ENCODE results near the gene PDE11A.

Gene PDE11A

DNA sequence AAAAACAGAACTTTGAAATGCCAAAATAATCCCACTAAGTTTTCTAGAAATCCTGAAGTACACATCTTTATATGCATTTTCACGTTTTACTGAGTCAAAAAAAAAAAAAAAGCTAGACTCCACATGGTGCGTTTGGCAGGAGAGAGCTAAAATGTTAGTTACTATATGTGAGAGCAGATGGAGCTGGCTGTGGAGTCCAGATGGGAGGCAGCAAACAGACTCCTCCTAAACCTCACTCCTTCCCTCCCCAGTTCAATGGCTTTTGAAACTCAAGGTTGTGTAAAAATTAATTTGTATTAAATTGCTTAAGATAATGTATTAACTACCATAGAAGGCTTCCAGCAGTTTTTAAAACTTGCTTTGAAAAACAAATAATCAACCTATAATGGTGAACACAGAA lies 431.2 kb downstream of the PDE11A start:
- Histone ChIP-seq H2AFZ (ENCODE audit: low read depth, low read length, severe bottlenecking) (no peak overlapping the region), H4K20me1 (ENCODE audit: low read depth, low read length) (no peaks in the 10 kb centered on the region), H3K9ac (ENCODE audit: low read length) (no peak overlapping the region), H3K36me3 (ENCODE audit: low read length) (no peaks in the 10 kb centered on the region), H3K27ac (ENCODE audit: low read depth, low read length) (no peak overlapping the region), H3K4me3 (ENCODE audit: insufficient read depth, low read length, poor library complexity, severe bottlenecking) (no peak overlapping the region), H3K9me3 (ENCODE audit: insufficient read depth, low read length) (no peaks in the 10 kb centered on the region), H3K27me3 (ENCODE audit: low read length) (no peaks in the 10 kb centered on the region), H3K79me2 (ENCODE audit: insufficient read depth, low read length) (no peaks in the 10 kb centered on the region), H3F3A (ENCODE audit: insufficient read depth) (no peaks in the 10 kb centered on the region), H3K4me2 (ENCODE audit: low read depth, low read length, poor library complexity, severe bottlenecking) (no peak overlapping the region), H3K9me2 (replicated peaks; ENCODE audit: insufficient read depth, low read length) (no peaks in the 10 kb centered on the region)
- TF ChIP-seq, protein P1, sequence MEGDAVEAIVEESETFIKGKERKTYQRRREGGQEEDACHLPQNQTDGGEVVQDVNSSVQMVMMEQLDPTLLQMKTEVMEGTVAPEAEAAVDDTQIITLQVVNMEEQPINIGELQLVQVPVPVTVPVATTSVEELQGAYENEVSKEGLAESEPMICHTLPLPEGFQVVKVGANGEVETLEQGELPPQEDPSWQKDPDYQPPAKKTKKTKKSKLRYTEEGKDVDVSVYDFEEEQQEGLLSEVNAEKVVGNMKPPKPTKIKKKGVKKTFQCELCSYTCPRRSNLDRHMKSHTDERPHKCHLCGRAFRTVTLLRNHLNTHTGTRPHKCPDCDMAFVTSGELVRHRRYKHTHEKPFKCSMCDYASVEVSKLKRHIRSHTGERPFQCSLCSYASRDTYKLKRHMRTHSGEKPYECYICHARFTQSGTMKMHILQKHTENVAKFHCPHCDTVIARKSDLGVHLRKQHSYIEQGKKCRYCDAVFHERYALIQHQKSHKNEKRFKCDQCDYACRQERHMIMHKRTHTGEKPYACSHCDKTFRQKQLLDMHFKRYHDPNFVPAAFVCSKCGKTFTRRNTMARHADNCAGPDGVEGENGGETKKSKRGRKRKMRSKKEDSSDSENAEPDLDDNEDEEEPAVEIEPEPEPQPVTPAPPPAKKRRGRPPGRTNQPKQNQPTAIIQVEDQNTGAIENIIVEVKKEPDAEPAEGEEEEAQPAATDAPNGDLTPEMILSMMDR (IDR thresholded peaks at IDR 0.05; ENCODE audit: insufficient read depth, low read length, poor library complexity, severe bottlenecking): no peak
- TF ChIP-seq EZH2phosphoT487 (conservative IDR thresholded peaks at IDR 0.05; ENCODE audit: low read length): no peak

DNA sequence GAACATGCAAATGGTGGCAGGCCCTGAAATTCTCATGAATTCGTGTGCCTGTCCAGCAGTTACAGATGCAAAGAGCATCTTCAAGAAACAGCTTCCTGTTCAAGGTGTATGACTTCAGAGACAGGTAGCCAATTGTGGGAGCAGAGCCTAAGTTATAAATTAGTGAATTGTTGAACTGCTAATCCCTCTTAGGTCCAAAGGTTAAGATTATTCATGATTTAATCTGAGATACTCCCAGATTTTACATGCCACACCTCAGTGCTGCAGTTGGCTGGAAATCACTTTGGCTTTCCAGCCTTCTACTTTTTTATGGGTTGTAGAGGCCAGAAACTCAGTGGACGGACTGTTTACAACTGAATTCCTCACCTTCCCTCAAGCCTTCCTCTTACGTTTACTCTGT lies 432.2 kb downstream of the PDE11A start:
- Histone ChIP-seq H3K9ac (ENCODE audit: low read length) (no peak overlapping the region), H3K36me3 (ENCODE audit: low read length) (no peaks in the 10 kb centered on the region), H3K79me2 (ENCODE audit: insufficient read depth, low read length) (no peaks in the 10 kb centered on the region), H3K4me2 (ENCODE audit: low read depth, low read length, poor library complexity, severe bottlenecking) (no peak overlapping the region), H3K9me3 (ENCODE audit: insufficient read depth, low read length) (no peaks in the 10 kb centered on the region), H3F3A (ENCODE audit: insufficient read depth) (no peaks in the 10 kb centered on the region), H3K27me3 (ENCODE audit: low read length) (no peaks in the 10 kb centered on the region), H4K20me1 (ENCODE audit: low read depth, low read length) (no peaks in the 10 kb centered on the region), H2AFZ (ENCODE audit: low read depth, low read length, severe bottlenecking) (no peak overlapping the region), H3K27ac (ENCODE audit: low read depth, low read length) (no peak overlapping the region), H3K4me3 (ENCODE audit: insufficient read depth, low read length, poor library complexity, severe bottlenecking) (no peak overlapping the region), H3K9me2 (replicated peaks; ENCODE audit: insufficient read depth, low read length) (no peaks in the 10 kb centered on the region)
- TF ChIP-seq, protein P1 (IDR thresholded peaks at IDR 0.05; ENCODE audit: insufficient read depth, low read length, poor library complexity, severe bottlenecking): no peak
- no peak for TF ChIP-seq EZH2phosphoT487 (conservative IDR thresholded peaks at IDR 0.05; ENCODE audit: low read length)

- Histone ChIP-seq H3K9me3 (ENCODE audit: insufficient read depth, low read length) (no peaks in the 10 kb centered on the region), H3K27ac (ENCODE audit: low read depth, low read length) (no peak overlapping the region), H3K4me3 (ENCODE audit: insufficient read depth, low read length, poor library complexity, severe bottlenecking) (no peak overlapping the region), H3K4me2 (ENCODE audit: low read depth, low read length, poor library complexity, severe bottlenecking) (no peak overlapping the region), H2AFZ (ENCODE audit: low read depth, low read length, severe bottlenecking) (no peak overlapping the region), H3K79me2 (ENCODE audit: insufficient read depth, low read length) (no peaks in the 10 kb centered on the region), H4K20me1 (ENCODE audit: low read depth, low read length) (no peaks in the 10 kb centered on the region), H3K27me3 (ENCODE audit: low read length) (no peaks in the 10 kb centered on the region), H3F3A (ENCODE audit: insufficient read depth) (no peaks in the 10 kb centered on the region), H3K9me2 (replicated peaks; ENCODE audit: insufficient read depth, low read length) (no peaks in the 10 kb centered on the region), H3K36me3 (ENCODE audit: low read length) (no peaks in the 10 kb centered on the region), H3K9ac (ENCODE audit: low read length) (no peak overlapping the region)
- TF ChIP-seq, protein P1 (IDR thresholded peaks at IDR 0.05; ENCODE audit: insufficient read depth, low read length, poor library complexity, severe bottlenecking): no peak
Measured at GRCh38 chr2:177639262-177639914, 433.2 kb downstream of the PDE11A start.

Measured in SU-DHL-6 (cell line).